Neural progenitor cell (in vitro differentiated cells): ENCODE measurements around the gene NCOA1. TPM values are rescaled to one million over a fixed set of nuclear protein-coding genes. Genes with fewer than 3 reads are reported as not detected.

Source experiments
- DNase-seq: peaks from one replicate; pipeline ENCODE4 v3.0.0-alpha.2; 2016; ENCODE audit warnings: low spot score
- H2AFZ ChIP-seq: fragments of 200-600 bp; sonication (generic); replicated peaks from 2 replicates; pipeline ENCODE4 v1.6.1; 2016; ENCODE audit warnings: antibody characterized with exemption
- H3F3A ChIP-seq: fragments of 200-600 bp; sonication (generic); 2 replicates; pipeline ENCODE4 v1.6.1; 2016; ENCODE audit warnings: antibody characterized with exemption, low read depth
- H3K27ac ChIP-seq: fragments of 200-600 bp; sonication (generic); 2 replicates; pipeline ENCODE4 v1.5.1; 2016; ENCODE audit warnings: mild to moderate bottlenecking
- H3K27me3 ChIP-seq: fragments of 200-600 bp; sonication (generic); 2 replicates; pipeline ENCODE4 v1.6.1; 2016; ENCODE audit warnings: mild to moderate bottlenecking, moderate library complexity
- H3K36me3 ChIP-seq: fragments of 200-600 bp; sonication (generic); 2 replicates; pipeline ENCODE4 v1.5.1; 2016
- H3K4me1 ChIP-seq: fragments of 200-600 bp; sonication (generic); 2 replicates; pipeline ENCODE4 v1.6.1; 2016; ENCODE audit warnings: mixed run types
- H3K4me2 ChIP-seq: fragments of 200-600 bp; sonication (generic); 2 replicates; pipeline ENCODE4 v1.6.1; 2016
- H3K4me3 ChIP-seq: fragments of 200-600 bp; sonication (generic); 2 replicates; pipeline ENCODE4 v1.5.1; 2016
- H3K79me2 ChIP-seq: fragments of 200-600 bp; sonication (generic); 2 replicates; pipeline ENCODE4 v1.6.1; 2016; ENCODE audit warnings: low read depth
- H3K9ac ChIP-seq: fragments of 200-600 bp; sonication (generic); 2 replicates; pipeline ENCODE4 v1.6.1; 2016
- H3K9me3 ChIP-seq: fragments of 200-600 bp; sonication (generic); 2 replicates; pipeline ENCODE4 v1.5.1; 2016; ENCODE audit warnings: low read depth
- H4K20me1 ChIP-seq: fragments of 200-600 bp; sonication (generic); 2 replicates; pipeline ENCODE4 v1.6.1; 2016; ENCODE audit warnings: low read depth
- H3K27ac Mint-ChIP-seq: 3 replicates; pipeline ENCODE4 v1.8.0; 2021; ENCODE audit warnings: mixed read lengths
- H3K27me3 Mint-ChIP-seq: 2 replicates; pipeline ENCODE4 v1.8.0; 2022; ENCODE audit warnings: low read depth, mild to moderate bottlenecking, inconsistent platforms, moderate library complexity, mixed read lengths; ENCODE audit not compliant: insufficient read depth
- H3K36me3 Mint-ChIP-seq: 3 replicates; pipeline ENCODE4 v1.8.0; 2021; ENCODE audit warnings: mixed read lengths
- H3K4me1 Mint-ChIP-seq: 3 replicates; pipeline ENCODE4 v1.8.0; 2021; ENCODE audit warnings: mixed read lengths
- H3K4me3 Mint-ChIP-seq: 3 replicates; pipeline ENCODE4 v1.8.0; 2021; ENCODE audit warnings: mild to moderate bottlenecking, moderate library complexity, mixed read lengths
- H3K9me3 Mint-ChIP-seq: 3 replicates; pipeline ENCODE4 v1.8.0; 2020; ENCODE audit warnings: mixed read lengths
- CTCF ChIP-seq: fragments of 200-600 bp; sonication (generic); IDR thresholded peaks from 2 replicates; pipeline ENCODE4 v1.5.1; 2017; ENCODE audit warnings: antibody characterized with exemption, mild to moderate bottlenecking
- EZH2 ChIP-seq: fragments of 200-600 bp; sonication (generic); IDR thresholded peaks from 2 replicates; pipeline ENCODE4 v1.6.1; 2017; ENCODE audit warnings: antibody characterized with exemption, mild to moderate bottlenecking, moderate library complexity
- EZH2phosphoT487 ChIP-seq: fragments of 200-600 bp; sonication (generic); IDR thresholded peaks from 2 replicates; pipeline ENCODE4 v1.6.1; 2017; ENCODE audit warnings: antibody characterized with exemption
- total RNA-seq: library from RNA; depleted of rRNA; stranded (reverse); fragments of >200 nt; gene quantifications from 2 replicates; pipeline ENCODE4 v1.2.3, GENCODE V29; 2015; ENCODE audit warnings: low replicate concordance

NCOA1 gene
- total RNA-seq, 1 donor from 2014 or later = 29.3 TPM

- Histone ChIP-seq H3K79me2 (no peaks in the 10 kb centered on the region), H3K4me3 (no peak overlapping the region), H2AFZ (no peak overlapping the region), H3K9ac (no peak overlapping the region), H3K4me1 (peaks cover 8% of the 10 kb centered on the region), H3K9me3 (no peaks in the 10 kb centered on the region), H3F3A (no peaks in the 10 kb centered on the region), H3K27ac (no peak overlapping the region), H3K36me3 (no peaks in the 10 kb centered on the region), H3K4me2 (no peak overlapping the region), H3K27me3 (no peaks in the 10 kb centered on the region), H4K20me1 (no peaks in the 10 kb centered on the region)
- Mint-ChIP-seq H3K36me3 (no peaks in the 10 kb centered on the region), H3K4me1 (peaks cover 34% of the 10 kb centered on the region), H3K9me3 (no peaks in the 10 kb centered on the region), H3K27ac (no peak overlapping the region), H3K27me3 (no peaks in the 10 kb centered on the region), H3K4me3 (no peak overlapping the region)
- TF ChIP-seq CTCF (no peak), EZH2 (no peak), EZH2phosphoT487 (no peak)
- DNase-seq = no peak
Observed at GRCh38 chr2:24459224-24460161, 31.6 kb upstream of the NCOA1 start.

- Mint-ChIP-seq H3K4me3 (no peak overlapping the region), H3K36me3 (no peaks in the 10 kb centered on the region), H3K27ac (peak overlapping the region; percentile 16), H3K4me1 (peaks cover 29% of the 10 kb centered on the region), H3K27me3 (no peaks in the 10 kb centered on the region), H3K9me3 (no peaks in the 10 kb centered on the region)
- H3K9me3 ChIP-seq = no peaks in the 10 kb centered on the region
- H3K27me3 ChIP-seq = no peaks in the 10 kb centered on the region
- H3K4me1 ChIP-seq = peaks cover 5% of the 10 kb centered on the region
- peak; percentile 9 for DNase-seq
- no peak for TF ChIP-seq CTCF
- TF ChIP-seq EZH2 = no peak
- TF ChIP-seq EZH2phosphoT487 = no peak
- no peak overlapping the region for H3K27ac ChIP-seq
- no peak overlapping the region for H3K4me3 ChIP-seq
- no peaks in the 10 kb centered on the region for H3K36me3 ChIP-seq
- H3K79me2 ChIP-seq = no peaks in the 10 kb centered on the region
- H2AFZ ChIP-seq = peak overlapping the region; percentile 43
- no peak overlapping the region for H3K9ac ChIP-seq
- H3K4me2 ChIP-seq = no peak overlapping the region
- H3F3A ChIP-seq = no peaks in the 10 kb centered on the region
- H4K20me1 ChIP-seq = no peaks in the 10 kb centered on the region
Observed at GRCh38 chr2:24461685-24462084, 29.4 kb upstream of the NCOA1 start.

DNA sequence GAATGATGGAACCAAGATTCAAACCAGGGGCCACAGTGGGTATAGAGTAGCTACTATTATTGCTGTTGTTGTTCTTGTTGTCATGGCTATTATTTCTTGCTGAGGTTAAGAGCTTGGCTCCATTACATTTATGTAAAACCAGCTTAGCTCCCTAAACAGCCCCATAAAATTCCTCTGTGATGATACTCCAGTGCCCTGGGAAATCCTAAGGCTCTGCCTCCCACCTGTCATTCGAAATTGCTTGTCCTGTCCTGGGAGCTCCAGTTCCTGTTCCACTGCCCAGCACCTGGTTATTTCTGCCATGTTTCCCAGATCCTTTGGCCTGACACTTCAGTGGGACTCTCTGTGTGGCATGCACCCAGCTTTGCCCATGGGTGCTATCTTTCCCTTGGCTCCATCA, 27.8 kb upstream of the NCOA1 start:
- Histone ChIP-seq H3K9me3 (no peaks in the 10 kb centered on the region), H3K27me3 (no peaks in the 10 kb centered on the region), H3K36me3 (no peaks in the 10 kb centered on the region), H3F3A (no peaks in the 10 kb centered on the region), H3K27ac (no peak overlapping the region), H4K20me1 (no peaks in the 10 kb centered on the region), H3K4me3 (no peak overlapping the region), H3K79me2 (no peaks in the 10 kb centered on the region), H3K9ac (no peak overlapping the region), H3K4me1 (peaks cover 11% of the 10 kb centered on the region), H3K4me2 (no peak overlapping the region), H2AFZ (no peak overlapping the region)
- Mint-ChIP-seq H3K27me3 (no peaks in the 10 kb centered on the region), H3K36me3 (no peaks in the 10 kb centered on the region), H3K4me1 (peaks cover 23% of the 10 kb centered on the region), H3K4me3 (no peak overlapping the region), H3K27ac (no peak overlapping the region), H3K9me3 (no peaks in the 10 kb centered on the region)
- TF ChIP-seq CTCF (no peak), EZH2phosphoT487 (no peak), EZH2 (no peak)
- no peak for DNase-seq
